Neural progenitor cell (in vitro differentiated cells): ENCODE measurements around the gene GABARAPL1. TPM values are rescaled to one million over a fixed set of nuclear protein-coding genes. Genes with fewer than 3 reads are reported as not detected.
"Not testable (repeated sequence)": the region's sequence is repeated elsewhere in the genome, so short reads cannot be mapped to it uniquely, and the experiment has no call there.

ENCODE experiments used
- DNase-seq: peaks from one replicate; pipeline ENCODE4 v3.0.0-alpha.2; 2016; ENCODE audit warnings: low spot score
- H2AFZ ChIP-seq: fragments of 200-600 bp; sonication (generic); replicated peaks from 2 replicates; pipeline ENCODE4 v1.6.1; 2016; ENCODE audit warnings: antibody characterized with exemption
- H3F3A ChIP-seq: fragments of 200-600 bp; sonication (generic); 2 replicates; pipeline ENCODE4 v1.6.1; 2016; ENCODE audit warnings: antibody characterized with exemption, low read depth
- H3K27ac ChIP-seq: fragments of 200-600 bp; sonication (generic); 2 replicates; pipeline ENCODE4 v1.5.1; 2016; ENCODE audit warnings: mild to moderate bottlenecking
- H3K27me3 ChIP-seq: fragments of 200-600 bp; sonication (generic); 2 replicates; pipeline ENCODE4 v1.6.1; 2016; ENCODE audit warnings: mild to moderate bottlenecking, moderate library complexity
- H3K36me3 ChIP-seq: fragments of 200-600 bp; sonication (generic); 2 replicates; pipeline ENCODE4 v1.5.1; 2016
- H3K4me1 ChIP-seq: fragments of 200-600 bp; sonication (generic); 2 replicates; pipeline ENCODE4 v1.6.1; 2016; ENCODE audit warnings: mixed run types
- H3K4me2 ChIP-seq: fragments of 200-600 bp; sonication (generic); 2 replicates; pipeline ENCODE4 v1.6.1; 2016
- H3K4me3 ChIP-seq: fragments of 200-600 bp; sonication (generic); 2 replicates; pipeline ENCODE4 v1.5.1; 2016
- H3K79me2 ChIP-seq: fragments of 200-600 bp; sonication (generic); 2 replicates; pipeline ENCODE4 v1.6.1; 2016; ENCODE audit warnings: low read depth
- H3K9ac ChIP-seq: fragments of 200-600 bp; sonication (generic); 2 replicates; pipeline ENCODE4 v1.6.1; 2016
- H3K9me3 ChIP-seq: fragments of 200-600 bp; sonication (generic); 2 replicates; pipeline ENCODE4 v1.5.1; 2016; ENCODE audit warnings: low read depth
- H4K20me1 ChIP-seq: fragments of 200-600 bp; sonication (generic); 2 replicates; pipeline ENCODE4 v1.6.1; 2016; ENCODE audit warnings: low read depth
- H3K27ac Mint-ChIP-seq: 3 replicates; pipeline ENCODE4 v1.8.0; 2021; ENCODE audit warnings: mixed read lengths
- H3K27me3 Mint-ChIP-seq: 2 replicates; pipeline ENCODE4 v1.8.0; 2022; ENCODE audit warnings: low read depth, mild to moderate bottlenecking, inconsistent platforms, moderate library complexity, mixed read lengths; ENCODE audit not compliant: insufficient read depth
- H3K36me3 Mint-ChIP-seq: 3 replicates; pipeline ENCODE4 v1.8.0; 2021; ENCODE audit warnings: mixed read lengths
- H3K4me1 Mint-ChIP-seq: 3 replicates; pipeline ENCODE4 v1.8.0; 2021; ENCODE audit warnings: mixed read lengths
- H3K4me3 Mint-ChIP-seq: 3 replicates; pipeline ENCODE4 v1.8.0; 2021; ENCODE audit warnings: mild to moderate bottlenecking, moderate library complexity, mixed read lengths
- H3K9me3 Mint-ChIP-seq: 3 replicates; pipeline ENCODE4 v1.8.0; 2020; ENCODE audit warnings: mixed read lengths
- CTCF ChIP-seq: fragments of 200-600 bp; sonication (generic); IDR thresholded peaks from 2 replicates; pipeline ENCODE4 v1.5.1; 2017; ENCODE audit warnings: antibody characterized with exemption, mild to moderate bottlenecking
- EZH2 ChIP-seq: fragments of 200-600 bp; sonication (generic); IDR thresholded peaks from 2 replicates; pipeline ENCODE4 v1.6.1; 2017; ENCODE audit warnings: antibody characterized with exemption, mild to moderate bottlenecking, moderate library complexity
- EZH2phosphoT487 ChIP-seq: fragments of 200-600 bp; sonication (generic); IDR thresholded peaks from 2 replicates; pipeline ENCODE4 v1.6.1; 2017; ENCODE audit warnings: antibody characterized with exemption
- total RNA-seq: library from RNA; depleted of rRNA; stranded (reverse); fragments of >200 nt; gene quantifications from 2 replicates; pipeline ENCODE4 v1.2.3, GENCODE V29; 2015; ENCODE audit warnings: low replicate concordance

The GABARAPL1 gene
- total RNA-seq, 1 donor from 2014 or later, result 38.9 TPM

GRCh38 chr12:10221846-10222245 lies 9.2 kb downstream of the GABARAPL1 start:
- Histone ChIP-seq H3K79me2 (no peaks in the 10 kb centered on the region), H3K9me3 (no peaks in the 10 kb centered on the region), H3K4me3 (no peak overlapping the region), H3K4me2 (no peak overlapping the region), H3K36me3 (no peaks in the 10 kb centered on the region), H3F3A (no peaks in the 10 kb centered on the region), H3K9ac (no peak overlapping the region), H2AFZ (no peak overlapping the region), H3K27ac (no peak overlapping the region), H4K20me1 (no peaks in the 10 kb centered on the region), H3K4me1 (no peaks in the 10 kb centered on the region), H3K27me3 (no peaks in the 10 kb centered on the region)
- Mint-ChIP-seq H3K36me3 (peaks cover 42% of the 10 kb centered on the region), H3K4me3 (no peak overlapping the region), H3K9me3 (no peaks in the 10 kb centered on the region), H3K4me1 (peaks cover 8% of the 10 kb centered on the region), H3K27ac (no peak overlapping the region), H3K27me3 (peaks cover 2% of the 10 kb centered on the region)
- TF ChIP-seq EZH2, result no peak
- TF ChIP-seq CTCF, result no peak
- TF ChIP-seq EZH2phosphoT487, result no peak
- no peak for DNase-seq

GRCh38 chr12:10223208-10223607 lies 10.5 kb downstream of the GABARAPL1 start:
- Histone ChIP-seq H3F3A (no peaks in the 10 kb centered on the region), H3K9ac (no peak overlapping the region), H3K4me1 (peaks cover 5% of the 10 kb centered on the region), H3K4me3 (no peak overlapping the region), H2AFZ (no peak overlapping the region), H4K20me1 (no peaks in the 10 kb centered on the region), H3K27me3 (no peaks in the 10 kb centered on the region), H3K4me2 (no peak overlapping the region), H3K27ac (no peak overlapping the region), H3K79me2 (no peaks in the 10 kb centered on the region), H3K9me3 (no peaks in the 10 kb centered on the region), H3K36me3 (no peaks in the 10 kb centered on the region)
- DNase-seq, result no peak
- H3K4me3 Mint-ChIP-seq, result no peak overlapping the region
- peaks cover 39% of the 10 kb centered on the region for H3K36me3 Mint-ChIP-seq
- H3K4me1 Mint-ChIP-seq, result peaks cover 9% of the 10 kb centered on the region
- TF ChIP-seq EZH2phosphoT487 (no peak), CTCF (no peak), EZH2 (no peak)
- no peak overlapping the region for H3K27ac Mint-ChIP-seq
- H3K9me3 Mint-ChIP-seq, result no peaks in the 10 kb centered on the region
- H3K27me3 Mint-ChIP-seq, result peaks cover 2% of the 10 kb centered on the region

- H3K4me1 Mint-ChIP-seq, H3K9me3 ChIP-seq, H3K4me1 ChIP-seq, H3F3A ChIP-seq, H3K4me3 Mint-ChIP-seq, H3K4me3 ChIP-seq, H3K4me2 ChIP-seq, H3K27ac ChIP-seq, H3K27me3 Mint-ChIP-seq, H2AFZ ChIP-seq, H3K9me3 Mint-ChIP-seq, H3K79me2 ChIP-seq, DNase-seq, H4K20me1 ChIP-seq, H3K27me3 ChIP-seq, H3K27ac Mint-ChIP-seq, H3K9ac ChIP-seq, H3K36me3 ChIP-seq: not testable (repeated sequence)
- H3K36me3 Mint-ChIP-seq, result peaks cover 39% of the 10 kb centered on the region
Observed at GRCh38 chr12:10225426-10225825, 12.7 kb downstream of the GABARAPL1 start.

DNA sequence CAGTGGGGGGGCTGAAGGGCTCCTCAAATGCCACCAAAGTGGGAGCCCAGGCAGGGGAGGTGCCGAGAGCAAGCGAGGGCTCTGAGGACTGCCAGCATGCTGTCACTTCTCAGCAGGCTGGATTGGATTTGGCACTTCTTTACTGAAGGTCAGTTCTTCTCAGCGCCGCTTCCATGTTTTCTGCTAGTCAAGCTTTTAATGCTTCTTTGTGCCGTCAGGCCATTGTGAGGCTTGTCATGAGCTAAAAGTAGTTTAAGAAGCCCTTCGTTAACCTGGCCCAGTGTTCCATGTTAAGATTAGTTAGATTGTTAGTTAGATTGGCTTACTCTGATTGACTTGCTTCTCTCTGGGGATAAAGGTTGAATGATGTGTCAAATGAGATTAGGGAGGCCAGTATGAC lies 13.4 kb downstream of the GABARAPL1 start:
- Mint-ChIP-seq H3K36me3 (peaks cover 34% of the 10 kb centered on the region), H3K27me3 (peaks cover 2% of the 10 kb centered on the region), H3K27ac (no peak overlapping the region), H3K4me1 (peaks cover 9% of the 10 kb centered on the region), H3K4me3 (no peak overlapping the region), H3K9me3 (no peaks in the 10 kb centered on the region)
- H3K79me2 ChIP-seq, result no peaks in the 10 kb centered on the region
- peak; percentile 41 for DNase-seq
- H4K20me1 ChIP-seq, result no peaks in the 10 kb centered on the region
- no peak overlapping the region for H2AFZ ChIP-seq
- TF ChIP-seq EZH2, result no peak
- TF ChIP-seq CTCF, result no peak
- TF ChIP-seq EZH2phosphoT487, result no peak
- no peaks in the 10 kb centered on the region for H3F3A ChIP-seq
- H3K9ac ChIP-seq, result no peak overlapping the region
- H3K27me3 ChIP-seq, result no peaks in the 10 kb centered on the region
- peaks cover 5% of the 10 kb centered on the region for H3K4me1 ChIP-seq
- H3K27ac ChIP-seq, result no peak overlapping the region
- no peaks in the 10 kb centered on the region for H3K9me3 ChIP-seq
- no peak overlapping the region for H3K4me3 ChIP-seq
- H3K4me2 ChIP-seq, result no peak overlapping the region
- H3K36me3 ChIP-seq, result no peaks in the 10 kb centered on the region
